HCT116 (cell line): ENCODE data around the gene NOP16.

Experiments used
- EGR1 ChIP-seq: IDR thresholded peaks from 2 replicates; pipeline ENCODE4 v1.6.1; 2012; ENCODE audit warnings: low read depth
- EZH2 ChIP-seq: fragments of 200-600 bp; sonication (generic); IDR thresholded peaks from 2 replicates; pipeline ENCODE4 v1.6.1; 2017; ENCODE audit warnings: antibody characterized with exemption, mixed run types
- FOSL1 ChIP-seq: IDR thresholded peaks from 2 replicates; pipeline ENCODE4 v1.6.1; 2012; ENCODE audit warnings: low read depth
- POLR2A ChIP-seq: IDR thresholded peaks from 2 replicates; pipeline ENCODE4 v1.7.0; 2011; ENCODE audit warnings: borderline replicate concordance; ENCODE audit not compliant: insufficient read depth, insufficient read length; ENCODE audit errors: extremely low read depth
- POLR2AphosphoS5 ChIP-seq: IDR thresholded peaks from 2 replicates; pipeline ENCODE4 v1.6.1; 2011; ENCODE audit warnings: mild to moderate bottlenecking, low read depth, low read length, moderate library complexity
- SIN3A ChIP-seq: IDR thresholded peaks from 2 replicates; pipeline ENCODE4 v1.6.1; 2012; ENCODE audit warnings: low read depth
- ZNF274 ChIP-seq: fragments of 200-500 bp; sonication (Bioruptor generic); IDR thresholded peaks from 2 replicates; pipeline ENCODE4 v1.6.1; 2014; ENCODE audit warnings: mild to moderate bottlenecking, low read depth, low read length, inconsistent platforms
- TF ChIP-seq, protein P1 (sequence below), 3 experiments: fragments of 200-600 bp in 1 of 3; sonication (generic) in 1 of 3; IDR thresholded peaks in 2 of 3; conservative IDR thresholded peaks in 1 of 3; 2 replicates each; pipeline ENCODE4 v1.5.1; 2012 to 2017; ENCODE audit warnings: low read depth in 2 of 3, low read length in 2 of 3, antibody characterized with exemption in 1 of 3, borderline replicate concordance in 1 of 3, control low read depth in 1 of 3, mild to moderate bottlenecking in 1 of 3, mixed read lengths in 1 of 3, mixed run types in 1 of 3, moderate library complexity in 1 of 3; ENCODE audit not compliant: insufficient read depth in 1 of 3
- TF ChIP-seq, protein P2 (sequence below): IDR thresholded peaks from 2 replicates; pipeline ENCODE4 v1.6.1; 2012; ENCODE audit warnings: low read depth

DNA sequence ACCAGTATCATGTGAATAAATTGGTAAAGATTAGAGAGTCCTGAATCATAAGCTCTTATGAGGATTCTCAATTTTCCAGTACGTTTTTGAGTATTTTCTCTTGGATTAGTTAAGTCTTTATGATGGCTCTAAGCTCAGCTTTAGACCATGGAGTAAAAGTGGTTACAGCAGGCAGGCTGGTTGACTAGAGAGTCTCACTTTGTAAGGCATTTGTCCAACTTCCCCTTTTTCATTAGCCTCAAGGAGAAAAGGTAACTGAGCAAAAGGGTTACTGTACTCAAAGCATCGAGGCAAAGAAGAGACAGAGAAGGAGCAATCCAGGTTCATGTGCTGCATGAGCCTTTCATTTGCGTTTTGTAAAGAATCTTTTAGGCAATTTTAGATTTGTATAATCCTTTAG, 8.5 kb downstream of the NOP16 start:
- no peak for TF ChIP-seq POLR2AphosphoS5
- TF ChIP-seq, protein P1, sequence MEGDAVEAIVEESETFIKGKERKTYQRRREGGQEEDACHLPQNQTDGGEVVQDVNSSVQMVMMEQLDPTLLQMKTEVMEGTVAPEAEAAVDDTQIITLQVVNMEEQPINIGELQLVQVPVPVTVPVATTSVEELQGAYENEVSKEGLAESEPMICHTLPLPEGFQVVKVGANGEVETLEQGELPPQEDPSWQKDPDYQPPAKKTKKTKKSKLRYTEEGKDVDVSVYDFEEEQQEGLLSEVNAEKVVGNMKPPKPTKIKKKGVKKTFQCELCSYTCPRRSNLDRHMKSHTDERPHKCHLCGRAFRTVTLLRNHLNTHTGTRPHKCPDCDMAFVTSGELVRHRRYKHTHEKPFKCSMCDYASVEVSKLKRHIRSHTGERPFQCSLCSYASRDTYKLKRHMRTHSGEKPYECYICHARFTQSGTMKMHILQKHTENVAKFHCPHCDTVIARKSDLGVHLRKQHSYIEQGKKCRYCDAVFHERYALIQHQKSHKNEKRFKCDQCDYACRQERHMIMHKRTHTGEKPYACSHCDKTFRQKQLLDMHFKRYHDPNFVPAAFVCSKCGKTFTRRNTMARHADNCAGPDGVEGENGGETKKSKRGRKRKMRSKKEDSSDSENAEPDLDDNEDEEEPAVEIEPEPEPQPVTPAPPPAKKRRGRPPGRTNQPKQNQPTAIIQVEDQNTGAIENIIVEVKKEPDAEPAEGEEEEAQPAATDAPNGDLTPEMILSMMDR (IDR thresholded peaks at IDR 0.05 in 2 of 3, conservative IDR thresholded peaks at IDR 0.05 in 1 of 3; ENCODE audit: borderline replicate concordance in 1 of 3, insufficient read depth in 1 of 3, low read depth in 2 of 3, low read length in 2 of 3): no peak
- TF ChIP-seq SIN3A: no peak
- TF ChIP-seq, protein P2, sequence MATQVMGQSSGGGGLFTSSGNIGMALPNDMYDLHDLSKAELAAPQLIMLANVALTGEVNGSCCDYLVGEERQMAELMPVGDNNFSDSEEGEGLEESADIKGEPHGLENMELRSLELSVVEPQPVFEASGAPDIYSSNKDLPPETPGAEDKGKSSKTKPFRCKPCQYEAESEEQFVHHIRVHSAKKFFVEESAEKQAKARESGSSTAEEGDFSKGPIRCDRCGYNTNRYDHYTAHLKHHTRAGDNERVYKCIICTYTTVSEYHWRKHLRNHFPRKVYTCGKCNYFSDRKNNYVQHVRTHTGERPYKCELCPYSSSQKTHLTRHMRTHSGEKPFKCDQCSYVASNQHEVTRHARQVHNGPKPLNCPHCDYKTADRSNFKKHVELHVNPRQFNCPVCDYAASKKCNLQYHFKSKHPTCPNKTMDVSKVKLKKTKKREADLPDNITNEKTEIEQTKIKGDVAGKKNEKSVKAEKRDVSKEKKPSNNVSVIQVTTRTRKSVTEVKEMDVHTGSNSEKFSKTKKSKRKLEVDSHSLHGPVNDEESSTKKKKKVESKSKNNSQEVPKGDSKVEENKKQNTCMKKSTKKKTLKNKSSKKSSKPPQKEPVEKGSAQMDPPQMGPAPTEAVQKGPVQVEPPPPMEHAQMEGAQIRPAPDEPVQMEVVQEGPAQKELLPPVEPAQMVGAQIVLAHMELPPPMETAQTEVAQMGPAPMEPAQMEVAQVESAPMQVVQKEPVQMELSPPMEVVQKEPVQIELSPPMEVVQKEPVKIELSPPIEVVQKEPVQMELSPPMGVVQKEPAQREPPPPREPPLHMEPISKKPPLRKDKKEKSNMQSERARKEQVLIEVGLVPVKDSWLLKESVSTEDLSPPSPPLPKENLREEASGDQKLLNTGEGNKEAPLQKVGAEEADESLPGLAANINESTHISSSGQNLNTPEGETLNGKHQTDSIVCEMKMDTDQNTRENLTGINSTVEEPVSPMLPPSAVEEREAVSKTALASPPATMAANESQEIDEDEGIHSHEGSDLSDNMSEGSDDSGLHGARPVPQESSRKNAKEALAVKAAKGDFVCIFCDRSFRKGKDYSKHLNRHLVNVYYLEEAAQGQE: no peak
- TF ChIP-seq POLR2A: no peak
- no peak for TF ChIP-seq ZNF274
- TF ChIP-seq EGR1: no peak
- TF ChIP-seq FOSL1: no peak
- TF ChIP-seq EZH2: no peak
